AG20443 (cell line): ENCODE data around the gene AKAP13.
"Not testable (repeated sequence)": the region's sequence is repeated elsewhere in the genome, so short reads cannot be mapped to it uniquely, and the experiment has no call there.

Experiments
- DNase-seq: peaks from one replicate; pipeline ENCODE4 v3.0.0; 2012; ENCODE audit warnings: low spot score, mixed read lengths

AKAP13 gene

GRCh38 chr15:85380217-85380811 is at the start of gene AKAP13:
TSS of gene AKAP13 (plus strand) at chr15:85380603. CDS start at chr15:85485721, 105,118 bp downstream.
- peak; percentile 99 for DNase-seq

GRCh38 chr15:85330901-85331588 is 49.4 kb upstream of the AKAP13 start:
- DNase-seq, result peak; percentile 80

DNA sequence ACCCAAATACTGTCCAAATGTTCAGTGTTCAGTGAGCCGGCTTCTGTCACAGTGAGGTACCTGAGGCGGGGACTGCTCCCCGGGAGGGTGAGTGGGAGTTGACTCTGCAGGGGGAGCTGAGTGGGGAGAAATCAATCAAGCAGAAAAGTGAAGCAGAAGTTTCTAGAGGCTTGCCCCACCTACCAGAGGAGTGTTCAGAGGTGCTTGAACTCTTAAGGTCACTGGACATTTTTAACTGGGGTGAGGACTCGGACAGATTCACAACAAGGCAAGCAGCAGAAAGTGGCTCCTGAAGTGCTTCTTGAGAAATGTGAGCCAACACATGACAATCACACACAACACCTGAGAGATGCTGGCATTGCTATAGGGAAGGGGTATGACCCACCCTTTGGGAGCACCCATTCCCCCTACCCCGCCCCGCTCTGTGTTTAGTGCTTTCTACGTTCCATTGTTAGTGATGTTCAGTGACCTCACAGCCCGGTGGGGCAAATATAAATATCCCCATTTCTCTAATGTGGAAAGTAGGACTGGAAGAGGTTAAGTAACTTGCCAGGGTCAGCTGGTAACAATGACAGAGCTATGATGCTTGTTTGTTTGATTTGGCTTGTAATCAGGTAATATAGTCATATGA is 48.6 kb upstream of the AKAP13 start:
- DNase-seq, result no peak

GRCh38 chr15:85333132-85333831 is 47.1 kb upstream of the AKAP13 start:
- DNase-seq, result peak; percentile 75

- DNase-seq, result no peak
Measured at GRCh38 chr15:85334241-85334640, 46.2 kb upstream of the AKAP13 start.

DNA sequence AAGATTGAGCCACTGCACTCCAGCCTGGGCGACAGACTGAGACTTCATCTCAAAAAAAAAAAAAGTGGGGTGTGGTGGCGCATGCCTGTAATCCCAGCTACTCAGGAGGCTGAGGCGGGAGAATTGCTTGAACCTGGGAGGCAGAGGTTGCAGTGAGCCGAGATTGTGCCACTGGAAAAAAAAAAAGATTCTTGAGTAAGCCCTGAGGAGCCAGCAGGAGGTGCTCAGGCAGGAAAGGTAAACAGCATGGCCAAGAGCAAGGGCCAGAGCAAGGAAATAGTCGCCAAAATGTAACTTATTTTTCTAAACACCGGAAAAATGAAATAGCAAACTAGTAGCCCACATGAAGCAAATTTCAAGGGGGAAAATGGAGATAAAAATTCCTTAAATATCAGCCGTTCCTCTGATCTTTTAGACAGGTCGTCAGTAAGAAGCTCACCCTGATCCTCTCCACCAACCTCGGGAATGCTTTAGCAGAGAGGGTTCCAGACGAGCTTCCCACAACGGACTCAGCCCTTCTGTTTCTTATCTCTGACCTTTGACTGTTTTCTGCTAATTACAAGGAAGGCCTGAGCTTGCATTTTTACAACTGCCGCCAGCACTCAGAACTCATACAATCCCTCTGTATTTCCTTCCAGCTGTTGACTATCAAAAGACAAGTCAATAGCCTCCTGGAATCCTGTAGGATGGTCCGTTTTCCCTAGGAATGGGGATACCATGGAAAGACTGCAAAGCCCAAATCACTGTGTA is 45.0 kb upstream of the AKAP13 start:
- DNase-seq, result no peak

GRCh38 chr15:85336880-85337279 is 43.5 kb upstream of the AKAP13 start:
- DNase-seq, result no peak

GRCh38 chr15:85337425-85338074 is 42.9 kb upstream of the AKAP13 start:
- DNase-seq, result no peak

GRCh38 chr15:85340321-85340665 is 40.1 kb upstream of the AKAP13 start:
- DNase-seq, result no peak

- no peak for DNase-seq
Measured at GRCh38 chr15:85340852-85341251, 39.6 kb upstream of the AKAP13 start.

GRCh38 chr15:85342163-85342562 is 38.2 kb upstream of the AKAP13 start:
- not testable (repeated sequence) for DNase-seq

DNA sequence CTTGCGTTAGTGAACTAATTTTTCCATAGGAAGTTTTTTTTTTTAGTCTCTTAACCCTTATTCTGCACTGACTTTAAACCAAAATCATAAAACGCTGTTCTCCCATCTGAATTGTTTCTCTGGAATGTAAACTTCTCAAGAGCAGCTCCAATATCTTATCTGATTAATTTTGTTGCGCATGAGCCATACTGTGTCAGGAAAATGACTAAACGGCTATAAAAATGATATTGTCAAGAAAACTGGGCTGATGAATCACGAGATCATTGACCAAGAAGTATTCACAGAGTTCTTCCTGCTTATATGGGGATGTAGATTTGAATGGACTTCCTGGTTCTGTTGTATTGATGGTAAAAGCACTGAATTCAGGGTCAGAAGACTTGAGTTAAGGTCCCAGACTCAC is 37.0 kb upstream of the AKAP13 start:
- DNase-seq, result peak; percentile 46

- DNase-seq, result not testable (repeated sequence)
Measured at GRCh38 chr15:85344241-85344640, 36.2 kb upstream of the AKAP13 start.

- peak; percentile 22 for DNase-seq
Measured at GRCh38 chr15:85344653-85345114, 35.7 kb upstream of the AKAP13 start.

DNA sequence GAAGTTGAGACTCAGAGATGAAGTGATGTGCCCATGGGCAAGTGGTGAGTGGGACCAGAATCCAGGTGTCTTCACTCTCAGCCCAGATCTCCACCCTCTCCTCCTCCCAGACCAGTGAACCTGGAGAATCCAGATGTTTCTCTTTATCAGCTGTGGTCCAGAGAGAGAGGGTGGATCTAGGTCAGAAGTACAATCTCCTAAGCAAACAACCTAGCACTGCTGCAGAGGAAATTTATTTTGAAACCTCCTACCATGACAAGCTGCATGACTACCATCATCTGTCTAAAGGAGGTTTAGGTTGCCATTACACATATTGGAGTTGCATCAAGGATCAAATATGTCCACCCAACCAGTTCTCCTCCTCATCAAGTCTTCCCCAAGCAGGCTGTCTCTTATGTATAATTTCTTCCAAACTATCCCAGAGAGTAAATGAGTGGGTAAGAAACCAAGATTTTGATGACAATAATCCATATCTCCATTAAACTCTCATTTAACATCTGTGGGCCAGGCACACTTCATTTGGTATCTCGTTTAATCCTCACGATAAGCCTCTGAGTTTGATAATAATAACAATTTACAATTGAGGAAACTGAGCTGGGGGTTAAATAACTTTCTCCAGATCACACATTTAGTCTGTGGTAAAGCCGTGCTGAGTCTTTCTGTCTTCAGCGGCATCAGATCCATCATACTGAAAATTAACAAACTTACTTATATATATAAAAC is 35.0 kb upstream of the AKAP13 start:
- DNase-seq, result not testable (repeated sequence)

GRCh38 chr15:85346462-85347084 is 33.8 kb upstream of the AKAP13 start:
- DNase-seq, result not testable (repeated sequence)

DNA sequence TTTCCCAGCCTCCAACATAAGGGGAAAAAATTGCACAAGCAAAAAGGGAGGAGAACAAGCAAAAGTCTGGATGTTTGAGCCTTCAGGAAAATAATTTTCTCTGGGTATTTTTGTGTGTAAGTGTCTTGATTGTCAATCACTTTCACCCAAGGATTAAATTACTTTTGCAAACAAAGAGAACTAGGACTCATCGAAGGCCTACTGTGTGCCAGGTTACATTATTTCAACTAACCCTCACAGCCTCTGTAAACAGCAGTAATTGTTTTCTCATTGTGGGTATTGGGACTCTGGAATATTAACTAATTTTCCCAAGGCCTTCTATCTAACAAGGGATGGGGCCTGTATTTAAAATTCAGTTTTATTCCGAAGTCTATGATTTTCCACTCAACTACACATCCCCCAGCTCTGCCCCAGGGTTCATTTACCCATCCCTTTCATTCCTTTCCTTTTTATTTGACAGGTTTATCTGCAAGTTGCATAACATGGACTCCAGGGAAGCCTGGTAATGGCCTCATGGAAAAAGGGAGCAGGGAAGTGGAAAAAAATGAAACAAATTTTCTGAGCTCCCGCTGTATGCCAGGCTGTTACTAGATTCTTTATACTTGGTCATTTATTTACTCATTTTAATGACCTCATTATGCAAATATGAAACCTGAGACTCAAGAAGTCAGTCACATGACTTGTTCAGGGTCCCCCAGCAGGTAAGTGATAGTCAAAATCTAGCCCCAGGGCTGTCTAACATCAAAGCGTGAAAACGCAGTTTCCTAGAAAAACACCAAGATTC is 32.9 kb upstream of the AKAP13 start:
- not testable (repeated sequence) for DNase-seq

- not testable (repeated sequence) for DNase-seq
Measured at GRCh38 chr15:85348048-85348766, 32.2 kb upstream of the AKAP13 start.

DNA sequence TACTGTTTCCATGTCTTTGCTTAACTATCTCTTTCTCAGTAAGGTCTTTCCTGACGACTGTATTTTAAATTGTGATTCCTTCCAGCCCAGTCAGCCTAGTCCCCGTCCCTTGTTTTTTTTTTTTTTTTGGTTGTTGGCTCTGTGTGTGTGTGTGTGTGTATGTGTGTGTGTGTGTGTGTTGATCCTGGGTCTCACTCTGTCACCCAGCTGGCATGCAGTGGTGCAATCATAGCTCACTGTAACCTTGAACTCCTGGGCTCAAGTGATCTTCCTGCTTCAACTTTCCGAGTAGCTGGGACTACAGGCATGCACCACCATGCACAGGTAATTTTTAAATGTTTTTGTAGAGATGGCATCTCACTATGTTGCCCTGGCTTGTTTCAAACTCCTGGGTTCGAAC is 31.3 kb upstream of the AKAP13 start:
- not testable (repeated sequence) for DNase-seq
